ENCODE results near the gene METTL8. TPM values are rescaled to one million over a fixed set of nuclear protein-coding genes. Genes with fewer than 3 reads are reported as not detected.

METTL8 gene
- total RNA-seq, 1 donor from 2014 or later: 22.9 TPM

DNA sequence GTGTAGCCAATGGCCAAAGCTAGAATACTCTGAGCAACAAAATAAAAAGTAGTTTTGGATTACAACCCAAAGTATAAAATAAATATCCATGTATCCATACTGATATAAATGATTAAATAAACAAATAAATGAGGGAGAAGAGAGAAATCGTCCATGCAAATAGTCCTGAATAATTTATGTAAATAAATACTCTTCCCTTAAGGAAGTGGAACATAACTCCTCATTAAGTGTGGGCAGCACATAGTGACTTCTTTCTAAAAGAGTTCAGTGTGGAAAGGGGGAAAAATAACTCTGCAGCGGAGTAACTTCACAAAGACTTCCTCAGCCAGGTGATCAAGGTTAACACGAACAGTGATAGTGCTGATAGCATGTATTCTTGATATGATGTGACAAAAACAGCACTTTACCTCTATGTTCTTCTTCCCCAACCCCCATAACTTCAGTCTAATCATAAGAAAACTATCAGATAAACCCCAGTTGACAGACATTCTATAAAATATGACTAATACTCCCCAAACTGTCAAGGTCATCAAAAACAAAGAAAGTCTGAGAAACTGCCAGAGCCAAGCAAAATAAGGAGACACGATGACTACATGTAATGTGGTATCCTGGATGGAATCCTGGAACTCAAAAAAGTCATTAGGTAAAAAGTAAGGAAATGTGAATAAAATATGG, 30.7 kb downstream of the METTL8 start:
- ChIA-PET CTCF (no interaction called here), POLR2A (no interaction called here)
- TF ChIP-seq, protein P1, sequence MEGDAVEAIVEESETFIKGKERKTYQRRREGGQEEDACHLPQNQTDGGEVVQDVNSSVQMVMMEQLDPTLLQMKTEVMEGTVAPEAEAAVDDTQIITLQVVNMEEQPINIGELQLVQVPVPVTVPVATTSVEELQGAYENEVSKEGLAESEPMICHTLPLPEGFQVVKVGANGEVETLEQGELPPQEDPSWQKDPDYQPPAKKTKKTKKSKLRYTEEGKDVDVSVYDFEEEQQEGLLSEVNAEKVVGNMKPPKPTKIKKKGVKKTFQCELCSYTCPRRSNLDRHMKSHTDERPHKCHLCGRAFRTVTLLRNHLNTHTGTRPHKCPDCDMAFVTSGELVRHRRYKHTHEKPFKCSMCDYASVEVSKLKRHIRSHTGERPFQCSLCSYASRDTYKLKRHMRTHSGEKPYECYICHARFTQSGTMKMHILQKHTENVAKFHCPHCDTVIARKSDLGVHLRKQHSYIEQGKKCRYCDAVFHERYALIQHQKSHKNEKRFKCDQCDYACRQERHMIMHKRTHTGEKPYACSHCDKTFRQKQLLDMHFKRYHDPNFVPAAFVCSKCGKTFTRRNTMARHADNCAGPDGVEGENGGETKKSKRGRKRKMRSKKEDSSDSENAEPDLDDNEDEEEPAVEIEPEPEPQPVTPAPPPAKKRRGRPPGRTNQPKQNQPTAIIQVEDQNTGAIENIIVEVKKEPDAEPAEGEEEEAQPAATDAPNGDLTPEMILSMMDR (IDR thresholded peaks at IDR 0.05): no peak
- H3K4me3 Mint-ChIP-seq: no peak overlapping the region
- peaks cover 48% of the 10 kb centered on the region for H3K4me1 Mint-ChIP-seq
- no peak overlapping the region for H3K27ac Mint-ChIP-seq
- no peak for DNase-seq
- peaks cover 7% of the 10 kb centered on the region for H3K9me3 Mint-ChIP-seq
- intact Hi-C loops (cut with micrococcal nuclease): no loop called here
- peaks cover 4% of the 10 kb centered on the region for H3K36me3 Mint-ChIP-seq (ENCODE audit: low read depth)
- no peaks in the 10 kb centered on the region for H3K27me3 Mint-ChIP-seq
- ATAC-seq (ENCODE audit: low read depth): no peak

DNA sequence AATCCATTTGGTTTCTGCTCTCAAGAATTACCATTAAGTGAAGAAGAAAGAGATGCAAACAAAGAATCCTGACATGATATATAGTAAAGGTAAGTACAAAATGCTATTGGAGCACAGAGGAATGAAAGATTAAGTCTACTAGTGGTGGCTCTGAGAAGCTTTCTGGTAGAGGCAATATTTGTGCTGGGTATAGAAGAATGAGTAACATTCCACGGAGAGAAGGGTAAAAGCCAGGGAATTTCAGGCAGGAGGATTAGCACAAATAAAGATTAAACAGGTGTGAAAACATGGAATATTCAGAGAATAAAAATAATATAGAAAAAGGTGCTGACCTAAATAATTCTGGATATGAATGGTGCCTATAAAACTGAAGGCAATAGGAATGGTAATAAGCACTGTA, 31.8 kb downstream of the METTL8 start:
- peaks cover 4% of the 10 kb centered on the region for H3K36me3 Mint-ChIP-seq (ENCODE audit: low read depth)
- no peaks in the 10 kb centered on the region for H3K27me3 Mint-ChIP-seq
- peaks cover 7% of the 10 kb centered on the region for H3K9me3 Mint-ChIP-seq
- POLR2A ChIA-PET: no interaction called here
- H3K4me1 Mint-ChIP-seq: peaks cover 38% of the 10 kb centered on the region
- CTCF ChIA-PET: no interaction called here
- no peak for ATAC-seq (ENCODE audit: low read depth)
- intact Hi-C loops (cut with micrococcal nuclease): no loop called here
- TF ChIP-seq, protein P1 (IDR thresholded peaks at IDR 0.05): no peak
- H3K4me3 Mint-ChIP-seq: no peak overlapping the region
- H3K27ac Mint-ChIP-seq: no peak overlapping the region
- DNase-seq: no peak

DNA sequence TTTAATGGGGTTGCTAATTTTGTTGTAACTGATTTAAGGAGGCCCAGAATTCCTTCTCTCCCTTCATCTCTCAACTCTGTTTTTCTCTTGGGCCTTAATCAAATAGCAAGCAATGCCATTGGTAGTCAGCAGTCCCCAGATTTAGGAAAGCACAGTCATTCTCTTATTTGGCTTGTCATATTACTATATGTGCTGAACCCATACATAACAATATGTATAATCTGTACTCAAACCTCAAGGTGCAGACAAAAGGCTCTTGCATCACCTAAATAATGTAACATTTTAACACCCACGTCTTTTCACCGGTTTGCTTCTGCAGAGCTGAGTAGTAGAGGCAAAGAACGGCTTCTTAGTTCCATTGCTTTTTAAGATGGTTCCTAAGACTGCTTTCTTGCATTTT, 33.4 kb downstream of the METTL8 start:
- Mint-ChIP-seq H3K4me1 (peaks cover 22% of the 10 kb centered on the region), H3K27me3 (no peaks in the 10 kb centered on the region), H3K27ac (no peak overlapping the region), H3K4me3 (no peak overlapping the region), H3K9me3 (peaks cover 7% of the 10 kb centered on the region), H3K36me3 (ENCODE audit: low read depth) (peaks cover 4% of the 10 kb centered on the region)
- TF ChIP-seq, protein P1 (IDR thresholded peaks at IDR 0.05): no peak
- ATAC-seq (ENCODE audit: low read depth) (no peak), DNase-seq (no peak)
- ChIA-PET CTCF (interaction anchor here (0.9 kb wide), 1 partner anchor 10 kb away, joined by 3 read pairs; no protein-coding TSS in a partner anchor), POLR2A (interaction anchor here (0.6 kb wide), 1 partner anchor 78 kb away, joined by 4 read pairs; no protein-coding TSS in a partner anchor)
- intact Hi-C loops (cut with micrococcal nuclease): no loop called here

DNA sequence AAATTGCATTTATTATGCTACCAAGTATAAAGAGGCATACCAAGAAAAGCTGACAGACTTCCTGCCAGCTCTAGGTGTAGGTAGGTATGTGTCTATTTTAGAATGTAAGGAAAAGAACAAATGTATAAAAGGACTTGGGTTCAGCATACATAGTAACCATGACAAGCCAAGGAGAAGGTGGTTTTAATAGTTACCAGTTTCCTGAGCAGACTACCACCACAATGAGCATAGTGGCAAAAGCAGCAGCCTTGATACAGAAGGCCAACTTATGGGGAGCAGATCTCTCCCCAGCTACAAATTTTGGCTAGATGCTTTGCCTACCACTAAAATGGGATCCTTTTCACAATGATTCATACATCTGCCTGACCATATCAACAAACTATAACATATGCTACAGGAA, 34.5 kb downstream of the METTL8 start:
- intact Hi-C loops (cut with micrococcal nuclease): loop anchor here (2.0 kb wide), 1 partner anchor 14 kb away; no protein-coding TSS in a partner anchor
- H3K9me3 Mint-ChIP-seq: peaks cover 7% of the 10 kb centered on the region
- DNase-seq: no peak
- H3K36me3 Mint-ChIP-seq (ENCODE audit: low read depth): peaks cover 4% of the 10 kb centered on the region
- H3K27me3 Mint-ChIP-seq: no peaks in the 10 kb centered on the region
- no peak overlapping the region for H3K27ac Mint-ChIP-seq
- peaks cover 12% of the 10 kb centered on the region for H3K4me1 Mint-ChIP-seq
- ChIA-PET CTCF (interaction anchor here (1.1 to 1.4 kb wide), 3 partner anchors 10 to 17 kb away, joined by 3 to 5 read pairs (median 3); no protein-coding TSS in a partner anchor), POLR2A (no interaction called here)
- H3K4me3 Mint-ChIP-seq: no peak overlapping the region
- no peak for ATAC-seq (ENCODE audit: low read depth)
- TF ChIP-seq, protein P1 (IDR thresholded peaks at IDR 0.05): no peak

DNA sequence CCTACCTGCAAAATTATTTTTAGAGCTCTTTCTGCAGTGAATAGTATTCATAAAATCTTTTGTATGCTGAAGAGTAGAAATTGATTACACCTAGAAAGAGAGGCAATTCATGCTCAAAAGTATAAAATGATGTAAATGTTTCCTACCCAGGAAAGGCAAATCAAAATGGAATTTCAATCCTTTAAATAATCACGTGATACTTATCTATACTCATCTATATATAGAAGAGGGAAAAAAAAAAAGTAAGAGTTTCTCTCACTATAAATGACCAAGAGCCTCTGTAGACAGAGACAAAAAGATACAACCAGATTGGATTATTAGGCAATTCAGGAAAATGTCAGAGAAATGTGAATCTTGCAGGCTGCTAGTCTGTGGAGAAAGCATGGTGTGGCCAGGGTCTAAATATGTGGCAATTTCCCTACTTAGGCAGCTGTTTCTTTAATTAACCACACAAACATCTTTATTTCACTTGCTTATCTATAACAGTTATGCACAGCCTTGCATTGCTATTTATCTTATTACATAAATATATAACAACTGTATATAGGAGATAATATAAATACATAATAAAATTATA, 39.5 kb downstream of the METTL8 start:
- H3K9me3 Mint-ChIP-seq: no peaks in the 10 kb centered on the region
- TF ChIP-seq, protein P1 (IDR thresholded peaks at IDR 0.05): no peak
- intact Hi-C loops (cut with micrococcal nuclease): no loop called here
- ATAC-seq (ENCODE audit: low read depth): no peak
- peaks cover 27% of the 10 kb centered on the region for H3K4me1 Mint-ChIP-seq
- H3K36me3 Mint-ChIP-seq (ENCODE audit: low read depth): peaks cover 2% of the 10 kb centered on the region
- H3K27ac Mint-ChIP-seq: no peak overlapping the region
- DNase-seq: no peak
- no peaks in the 10 kb centered on the region for H3K27me3 Mint-ChIP-seq
- POLR2A ChIA-PET: interaction anchor here (1.0 kb wide), 1 partner anchor 12 kb away, joined by 3 read pairs; no protein-coding TSS in a partner anchor
- CTCF ChIA-PET: interaction anchor here (1.4 kb wide), 1 partner anchor 307 kb away, joined by 3 read pairs; no protein-coding TSS in a partner anchor
- no peak overlapping the region for H3K4me3 Mint-ChIP-seq
